Fibroblast of the aortic adventitia (primary cell): ENCODE measurements around the gene ZNF546. TPM values are rescaled to one million over a fixed set of nuclear protein-coding genes. Genes with fewer than 3 reads are reported as not detected.

Source experiments
- DNase-seq: peaks from one replicate; pipeline ENCODE4 v3.0.0-alpha.2; 2010; ENCODE audit warnings: low read depth
- H3K4me3 ChIP-seq: 2 replicates; pipeline ENCODE4 v1.5.1; 2011; ENCODE audit warnings: low read depth, mild to moderate bottlenecking, control low read depth, low read length, moderate library complexity
- total RNA-seq: library from RNA; depleted of rRNA; stranded (reverse); fragments of >200 nt; gene quantifications from 2 replicates; pipeline ENCODE4 v1.2.3, GENCODE V29; 2012; ENCODE audit warnings: low replicate concordance
- TF ChIP-seq, protein P1 (sequence below): IDR thresholded peaks from 2 replicates; pipeline ENCODE4 v1.5.1; 2011; ENCODE audit warnings: mild to moderate bottlenecking, low read length, control low read depth, inconsistent platforms; ENCODE audit not compliant: insufficient read depth

Gene ZNF546
- total RNA-seq, 1 donor, result 7.1 TPM

DNA sequence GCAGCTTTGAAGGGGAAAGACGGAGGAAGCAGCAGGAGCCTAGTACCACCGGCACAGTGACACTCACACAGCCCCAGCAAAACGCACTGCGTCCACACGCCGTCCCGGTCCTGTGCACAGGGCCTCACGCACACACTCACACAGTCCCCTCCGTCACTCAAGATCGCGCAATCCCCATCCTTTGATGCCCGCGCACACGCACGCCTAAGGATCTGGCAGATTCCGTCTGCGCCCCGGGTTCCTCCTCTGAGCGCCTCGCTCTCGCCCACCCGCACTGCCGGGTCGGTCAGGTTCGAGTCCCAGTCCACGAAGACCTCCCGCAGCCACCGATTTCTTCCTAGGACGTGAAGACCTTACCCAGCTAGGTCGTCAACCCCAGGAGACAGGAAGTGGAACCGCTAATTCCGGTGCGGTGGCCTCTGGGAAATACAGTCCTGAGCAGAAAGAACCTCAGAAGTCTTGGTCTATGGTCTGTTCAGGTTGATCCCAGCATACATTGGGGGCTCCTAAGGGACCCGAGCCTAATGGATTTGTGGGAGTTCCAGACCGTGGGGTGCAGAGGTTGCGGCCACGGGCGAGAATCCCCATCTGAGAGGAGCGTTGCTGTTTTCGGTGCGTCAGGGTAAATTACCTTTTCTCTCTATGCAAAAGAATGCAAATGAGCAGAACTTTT is 59.1 kb downstream of the ZNF546 start, which contains the start of gene ZNF780B:
Gene ZNF780B (minus strand): TSS at position 400 of the 673 bp plus-strand sequence. CDS start 5,899 bp downstream, outside the sequence.
- peak; percentile 58 for DNase-seq
- TF ChIP-seq, protein P1, sequence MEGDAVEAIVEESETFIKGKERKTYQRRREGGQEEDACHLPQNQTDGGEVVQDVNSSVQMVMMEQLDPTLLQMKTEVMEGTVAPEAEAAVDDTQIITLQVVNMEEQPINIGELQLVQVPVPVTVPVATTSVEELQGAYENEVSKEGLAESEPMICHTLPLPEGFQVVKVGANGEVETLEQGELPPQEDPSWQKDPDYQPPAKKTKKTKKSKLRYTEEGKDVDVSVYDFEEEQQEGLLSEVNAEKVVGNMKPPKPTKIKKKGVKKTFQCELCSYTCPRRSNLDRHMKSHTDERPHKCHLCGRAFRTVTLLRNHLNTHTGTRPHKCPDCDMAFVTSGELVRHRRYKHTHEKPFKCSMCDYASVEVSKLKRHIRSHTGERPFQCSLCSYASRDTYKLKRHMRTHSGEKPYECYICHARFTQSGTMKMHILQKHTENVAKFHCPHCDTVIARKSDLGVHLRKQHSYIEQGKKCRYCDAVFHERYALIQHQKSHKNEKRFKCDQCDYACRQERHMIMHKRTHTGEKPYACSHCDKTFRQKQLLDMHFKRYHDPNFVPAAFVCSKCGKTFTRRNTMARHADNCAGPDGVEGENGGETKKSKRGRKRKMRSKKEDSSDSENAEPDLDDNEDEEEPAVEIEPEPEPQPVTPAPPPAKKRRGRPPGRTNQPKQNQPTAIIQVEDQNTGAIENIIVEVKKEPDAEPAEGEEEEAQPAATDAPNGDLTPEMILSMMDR, result no peak
- H3K4me3 ChIP-seq, result peak within 1 kb of the TSS; percentile 96

DNA sequence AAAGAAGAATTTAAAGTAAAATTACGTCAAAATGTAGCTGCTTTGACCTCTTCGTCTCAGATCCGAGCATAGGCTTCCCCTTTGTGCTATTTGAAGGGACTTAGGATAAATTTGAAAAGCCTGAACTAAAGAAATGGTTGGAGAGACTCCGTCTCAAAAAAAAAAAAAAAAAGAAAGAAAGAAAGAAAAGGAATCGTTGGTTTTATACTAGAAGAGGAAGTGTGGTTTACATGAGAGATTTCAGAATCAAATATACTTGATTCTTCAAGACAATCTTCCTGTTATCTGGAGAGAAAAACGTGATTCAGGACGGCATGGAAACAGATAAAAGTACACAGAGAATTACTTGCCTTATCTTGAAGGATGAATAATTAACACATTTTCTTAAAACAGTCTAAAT is 59.6 kb downstream of the ZNF546 start:
- TF ChIP-seq, protein P1, result no peak
- H3K4me3 ChIP-seq, result peak overlapping the region; percentile 96
- DNase-seq, result no peak

DNA sequence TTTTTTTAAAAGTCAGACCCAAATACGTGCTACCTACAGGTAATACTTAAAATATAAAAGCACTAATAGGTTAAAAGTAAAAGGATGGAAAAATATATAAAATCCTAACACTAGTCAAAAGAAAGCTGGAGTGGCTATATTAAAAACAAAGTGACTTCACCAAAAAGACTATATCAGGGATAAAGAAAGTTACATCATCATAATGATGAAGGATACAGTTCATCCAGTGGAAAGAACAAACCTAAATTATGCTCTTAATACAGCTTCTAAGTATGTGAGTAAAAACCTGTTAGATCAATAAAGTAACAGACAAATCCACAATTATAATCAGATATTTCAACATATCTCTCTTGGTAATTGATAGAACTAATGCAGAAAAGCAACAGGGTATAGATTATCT is 60.3 kb downstream of the ZNF546 start:
- no peak overlapping the region for H3K4me3 ChIP-seq
- TF ChIP-seq, protein P1, result no peak
- DNase-seq, result no peak

DNA sequence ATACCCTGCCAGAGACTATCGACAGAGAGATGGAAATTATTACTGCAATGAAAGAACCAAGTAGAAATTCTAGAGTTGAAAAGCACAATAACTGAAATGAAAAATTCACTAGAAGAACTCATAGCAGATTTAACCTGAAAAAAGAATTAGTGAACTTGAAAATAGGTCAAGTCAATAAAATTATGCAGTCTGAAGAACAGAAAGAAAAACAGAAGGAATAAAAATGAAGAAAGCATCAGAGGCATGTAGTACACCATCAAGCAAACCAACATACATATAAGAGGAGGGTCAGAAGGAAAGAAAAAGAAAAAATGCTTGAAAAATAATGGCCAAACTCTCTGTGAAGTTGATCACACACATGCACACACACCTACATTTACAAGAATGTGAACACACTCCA is 62.8 kb downstream of the ZNF546 start:
- no peak for DNase-seq
- H3K4me3 ChIP-seq, result no peak overlapping the region
- TF ChIP-seq, protein P1, result no peak

DNA sequence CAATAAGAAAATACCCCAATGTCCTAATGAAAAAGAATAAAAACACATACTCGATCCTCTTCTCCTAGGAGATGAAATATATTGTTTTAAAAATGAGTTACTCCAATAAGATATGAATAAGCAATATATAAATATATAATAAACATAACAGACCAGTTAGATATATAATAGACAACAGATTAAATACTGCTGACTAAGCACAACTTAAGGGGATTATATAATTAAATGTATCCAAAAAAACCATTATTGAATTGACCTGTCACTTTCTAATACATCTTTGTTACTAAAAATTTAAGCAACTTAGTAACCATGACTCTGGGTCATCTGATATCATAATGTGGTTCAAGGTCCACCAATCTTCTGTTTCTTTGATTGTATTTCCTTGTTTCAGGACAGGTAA is 73.2 kb downstream of the ZNF546 start:
- H3K4me3 ChIP-seq, result no peak overlapping the region
- DNase-seq, result no peak
- TF ChIP-seq, protein P1, result no peak

Other genes with a start within 250 kb of the ZNF546 start
- gene LEUTX, start 218.2 kb upstream of the ZNF546 start, total RNA-seq, result not detected in 2 replicates
- 15.5 and 21.8 TPM in 2 replicates for gene DYRK1B, start 162.9 kb upstream of the ZNF546 start, total RNA-seq
- gene FBL, start 150.7 kb upstream of the ZNF546 start, total RNA-seq, result 105 and 162 TPM in 2 replicates
- gene FCGBP, start 62.4 kb upstream of the ZNF546 start, total RNA-seq, result under 0.01 and 0.33 TPM in 2 replicates
- gene PSMC4, start 25.9 kb upstream of the ZNF546 start, total RNA-seq, result 24.2 and 85.2 TPM in 2 replicates
- 18.9 and 23.1 TPM in 2 replicates for gene ZNF780B, start 59.2 kb downstream of the ZNF546 start, total RNA-seq
- 10.1 and 15.9 TPM in 2 replicates for gene ZNF780A, start 93.9 kb downstream of the ZNF546 start, total RNA-seq
- 5.0 and 8.0 TPM in 2 replicates for gene MAP3K10, start 194.4 kb downstream of the ZNF546 start, total RNA-seq
- gene TTC9B, start 221.3 kb downstream of the ZNF546 start, total RNA-seq, result not detected in 2 replicates
- gene CCNP, start 229.6 kb downstream of the ZNF546 start, total RNA-seq, result 0.33 TPM in 1 of 2 replicates, not detected in the other